Right atrium auricular region (tissue), 2 donors: Measurements from ENCODE around the gene GSAP. TPM values are rescaled to one million over a fixed set of nuclear protein-coding genes. Genes with fewer than 3 reads are reported as not detected.
"Not testable (repeated sequence)": the region's sequence is repeated elsewhere in the genome, so short reads cannot be mapped to it uniquely, and the experiment has no call there.

Experiments
- DNase-seq: peaks from one replicate; pipeline ENCODE4 v3.0.0-alpha.2; 2019; ENCODE audit warnings: low spot score
- H3K27ac ChIP-seq, 2 donors: fragments of 200-600 bp; sonication (generic); 1 replicate in 1 of 2; 2 replicates in 1 of 2; pipeline ENCODE4 v1.5.1; 2016 to 2019
- H3K27me3 ChIP-seq, 2 donors: fragments of 200-600 bp; sonication (generic); one replicate each; pipeline versions ENCODE4 v1.5.1 to v1.6.0; 2017 to 2019
- H3K36me3 ChIP-seq: fragments of 200-600 bp; sonication (generic); one replicate; pipeline ENCODE4 v1.5.1; 2016
- H3K4me1 ChIP-seq, 2 donors: fragments of 200-600 bp; sonication (generic); one replicate each; pipeline versions ENCODE4 v1.5.1 to v1.6.0; 2017 to 2019
- H3K4me3 ChIP-seq, 2 donors: fragments of 200-600 bp; sonication (generic); 1 replicate in 1 of 2; 2 replicates in 1 of 2; pipeline ENCODE4 v1.5.1; 2017 to 2019; ENCODE audit warnings: mild to moderate bottlenecking in 1 of 2, moderate library complexity in 1 of 2
- H3K9me3 ChIP-seq, 2 donors: fragments of 200-600 bp; sonication (generic); one replicate each; pipeline ENCODE4 v1.5.1; 2019
- CTCF ChIP-seq, 2 donors: fragments of 200-600 bp; sonication (generic); IDR thresholded peaks; one replicate each; pipeline ENCODE4 v1.5.1; 2019; ENCODE audit warnings: antibody characterized with exemption in 2 of 2
- total RNA-seq, 2 donors: library from RNA; depleted of rRNA; stranded (reverse); fragments of >200 nt; gene quantifications; one replicate each; pipeline ENCODE4 v1.1.0, GENCODE V29; 2016

Gene GSAP
- total RNA-seq, 2 donors from 2014 or later, result 6.4 to 13.5 TPM

DNA sequence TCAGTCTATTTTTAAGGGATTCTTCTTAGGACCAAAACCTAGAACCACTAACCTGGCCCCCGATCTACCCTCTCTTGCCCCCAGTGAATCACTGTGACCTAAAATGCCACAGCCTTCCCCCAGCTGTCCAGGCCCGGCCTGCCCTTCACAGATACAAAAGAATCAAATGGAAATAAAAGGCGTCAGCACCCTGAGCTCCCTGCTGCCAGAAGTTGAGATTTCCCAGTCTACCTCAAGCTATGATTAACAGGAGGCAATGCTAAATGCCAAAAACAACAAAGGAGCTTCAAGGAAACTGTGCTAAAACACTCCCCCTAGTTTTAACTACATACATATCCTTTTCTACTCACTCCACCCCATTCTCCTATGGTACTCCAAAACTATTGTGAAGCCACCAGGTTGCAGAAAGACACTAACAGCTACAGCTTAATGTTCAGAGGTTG, 67.8 kb downstream of the GSAP start:
- DNase-seq, result no peak
- Histone ChIP-seq H3K27me3 (no peaks in the 10 kb centered on the region), H3K4me1 (peaks cover 0 to 29% of the 10 kb centered on the region in 2 donors)

DNA sequence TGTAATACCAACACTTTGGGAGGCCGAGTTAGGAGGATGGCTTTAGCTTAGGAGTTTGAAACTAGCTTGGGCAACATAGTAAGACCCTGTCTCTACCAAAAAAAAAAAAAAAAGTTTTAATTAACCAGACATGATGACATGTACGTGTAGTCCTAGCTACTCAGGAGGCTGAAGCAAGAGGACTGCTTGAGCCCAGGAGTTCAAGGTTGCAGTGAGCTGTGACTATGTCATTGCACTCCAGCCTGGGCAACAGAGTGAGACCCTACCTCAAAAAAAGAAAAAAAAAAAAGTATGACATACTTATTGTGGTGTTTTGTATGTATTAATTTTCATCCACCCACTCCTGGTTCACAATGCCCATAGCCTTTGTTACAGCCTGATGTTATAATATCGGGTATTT, 69.7 kb downstream of the GSAP start:
- H3K4me3 ChIP-seq, result no peak overlapping the region
- H3K27ac ChIP-seq, result no peak overlapping the region
- DNase-seq, result no peak
- no peaks in the 10 kb centered on the region for H3K36me3 ChIP-seq
- no peaks in the 10 kb centered on the region for H3K9me3 ChIP-seq
- H3K4me1 ChIP-seq, result peaks cover 0 to 20% of the 10 kb centered on the region in 2 donors
- no peak for TF ChIP-seq CTCF (IDR thresholded peaks at IDR 0.05)
- no peaks in the 10 kb centered on the region for H3K27me3 ChIP-seq

More for the DNA sequence above, 67.8 kb downstream of the GSAP start:
- H3K9me3 ChIP-seq, result no peaks in the 10 kb centered on the region
- H3K4me3 ChIP-seq, result no peak overlapping the region
- H3K27ac ChIP-seq, result peak overlapping the region in 1 of 2 donors; percentile 28
- H3K36me3 ChIP-seq, result no peaks in the 10 kb centered on the region
- no peak for TF ChIP-seq CTCF (IDR thresholded peaks at IDR 0.05)

DNA sequence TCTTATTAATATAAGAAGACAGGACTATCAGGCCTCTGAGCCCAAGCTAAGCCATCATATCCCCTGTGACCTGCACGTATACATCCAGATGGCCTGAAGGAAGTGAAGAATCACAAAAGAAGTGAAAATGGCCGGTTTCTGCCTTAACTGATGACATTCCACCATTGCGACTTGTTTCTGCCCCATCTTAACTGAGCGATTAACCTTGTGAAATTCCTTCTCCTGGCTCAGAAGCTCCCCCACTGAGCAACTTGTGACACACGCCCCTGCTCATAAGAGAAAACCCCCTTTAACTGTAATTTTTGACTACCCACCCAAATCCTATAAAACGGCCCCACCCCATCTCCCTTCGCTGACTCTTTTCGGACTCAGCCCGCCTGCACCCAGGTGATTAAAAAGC, 70.7 kb downstream of the GSAP start:
- not testable (repeated sequence) for H3K9me3 ChIP-seq, DNase-seq, H3K4me3 ChIP-seq, H3K27me3 ChIP-seq, H3K36me3 ChIP-seq, H3K27ac ChIP-seq
- peaks cover 0 to 16% of the 10 kb centered on the region in 2 donors for H3K4me1 ChIP-seq

DNA sequence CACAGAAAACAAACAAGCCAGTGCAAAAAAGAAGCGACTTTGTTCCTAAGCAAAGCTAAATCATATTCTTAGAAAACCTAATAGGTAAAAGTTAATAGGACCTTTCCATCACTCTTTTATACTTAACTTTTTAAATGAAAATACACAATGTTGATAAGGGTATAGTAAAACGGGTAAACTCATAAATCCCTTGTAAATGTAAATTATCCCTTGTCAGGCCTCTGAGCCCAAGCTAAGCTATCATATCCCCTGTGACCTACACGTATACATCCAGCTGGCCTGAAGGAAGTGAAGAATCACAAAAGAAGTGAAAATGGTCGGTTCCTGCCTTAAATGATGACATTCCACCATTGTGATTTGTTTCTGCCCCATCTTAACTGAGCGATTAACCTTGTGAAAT, 76.4 kb downstream of the GSAP start:
- H3K27me3 ChIP-seq, result no peaks in the 10 kb centered on the region
- peaks cover 0 to 15% of the 10 kb centered on the region in 2 donors for H3K4me1 ChIP-seq
- H3K4me3 ChIP-seq, result no peak overlapping the region
- no peaks in the 10 kb centered on the region for H3K36me3 ChIP-seq
- H3K9me3 ChIP-seq, result no peaks in the 10 kb centered on the region
- no peak for DNase-seq
- no peak for TF ChIP-seq CTCF (IDR thresholded peaks at IDR 0.05)
- H3K27ac ChIP-seq, result no peak overlapping the region

GRCh38 chr7:77338883-77339629, 77.1 kb downstream of the GSAP start:
- Histone ChIP-seq H3K9me3 (no peaks in the 10 kb centered on the region), H3K27ac (peak overlapping the region in 1 of 2 donors; percentile 42), H3K27me3 (no peaks in the 10 kb centered on the region), H3K4me1 (peaks cover 0 to 15% of the 10 kb centered on the region in 2 donors), H3K36me3 (no peaks in the 10 kb centered on the region), H3K4me3 (no peak overlapping the region)
- TF ChIP-seq CTCF (IDR thresholded peaks at IDR 0.05), result no peak
- no peak for DNase-seq

DNA sequence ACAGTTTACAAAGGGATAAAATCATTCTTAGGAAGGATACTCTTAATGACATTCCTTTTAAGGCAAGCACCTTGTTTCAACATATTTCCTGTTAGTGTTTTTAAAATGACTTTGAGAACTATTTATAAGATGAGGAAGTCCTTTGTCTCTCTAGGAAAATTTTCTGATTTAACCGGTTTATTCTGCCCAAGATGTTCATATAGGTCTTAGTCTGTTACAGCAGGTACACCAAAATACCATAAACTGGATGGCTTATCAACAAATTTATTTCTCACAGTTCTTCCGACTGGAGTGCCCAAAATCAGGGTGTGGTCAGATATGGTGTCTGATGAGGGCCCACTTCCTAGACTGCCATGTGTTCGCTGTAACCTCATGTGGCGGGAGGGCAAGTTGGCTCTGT, 77.9 kb downstream of the GSAP start:
- Histone ChIP-seq H3K4me3 (no peak overlapping the region), H3K9me3 (no peaks in the 10 kb centered on the region), H3K27me3 (no peaks in the 10 kb centered on the region), H3K27ac (peak overlapping the region in 1 of 2 donors; percentile 42), H3K4me1 (peaks cover 0 to 15% of the 10 kb centered on the region in 2 donors), H3K36me3 (no peaks in the 10 kb centered on the region)
- no peak for DNase-seq
- no peak for TF ChIP-seq CTCF (IDR thresholded peaks at IDR 0.05)
